SU-DHL-6 (cell line): Measurements from ENCODE around the gene ITIH4.

Source experiments
- H2AFZ ChIP-seq: fragments of 200-600 bp; sonication (generic); 2 replicates; pipeline ENCODE4 v1.6.1; 2014; ENCODE audit warnings: low read depth, mild to moderate bottlenecking, moderate library complexity, mixed read lengths, antibody characterized with exemption, low read length; ENCODE audit not compliant: severe bottlenecking
- H3F3A ChIP-seq: fragments of 200-600 bp; shearing (Covaris generic); 2 replicates; pipeline ENCODE4 v1.6.0; 2016; ENCODE audit warnings: antibody characterized with exemption, mild to moderate bottlenecking; ENCODE audit not compliant: insufficient read depth
- H3K27ac ChIP-seq: fragments of 200-600 bp; sonication (generic); 2 replicates; pipeline ENCODE4 v1.5.1; 2016; ENCODE audit warnings: low read depth, mild to moderate bottlenecking, low read length, moderate library complexity, mixed read lengths
- H3K27me3 ChIP-seq: fragments of 200-600 bp; sonication (generic), shearing (Covaris generic); 2 replicates; pipeline ENCODE4 v1.6.0; 2014; ENCODE audit warnings: mild to moderate bottlenecking, low read length
- H3K36me3 ChIP-seq: fragments of 200-600 bp; sonication (generic); 2 replicates; pipeline ENCODE4 v1.6.1; 2014; ENCODE audit warnings: mild to moderate bottlenecking, low read length, mixed read lengths
- H3K4me2 ChIP-seq: fragments of 300-600, 200-600 bp; shearing (Covaris generic), sonication (generic); 2 replicates; pipeline ENCODE4 v1.6.0; 2014; ENCODE audit warnings: low read length, low read depth, mild to moderate bottlenecking; ENCODE audit not compliant: poor library complexity, severe bottlenecking
- H3K4me3 ChIP-seq: fragments of 200-600 bp; sonication (generic); 2 replicates; pipeline ENCODE4 v1.5.1; 2014; ENCODE audit warnings: antibody characterized with exemption, low read length, mild to moderate bottlenecking, mixed read lengths; ENCODE audit not compliant: insufficient read depth, poor library complexity, severe bottlenecking
- H3K79me2 ChIP-seq: fragments of 200-600 bp; sonication (generic); 2 replicates; pipeline ENCODE4 v1.6.1; 2014; ENCODE audit warnings: mild to moderate bottlenecking, low read length, moderate library complexity; ENCODE audit not compliant: insufficient read depth
- H3K9ac ChIP-seq: fragments of 200-600 bp; sonication (generic); 2 replicates; pipeline ENCODE4 v1.7.0; 2014; ENCODE audit warnings: mild to moderate bottlenecking, low read length
- H3K9me2 ChIP-seq: fragments of 200-600 bp; sonication (generic); replicated peaks from 2 replicates; pipeline ENCODE4 v1.6.1; 2014; ENCODE audit warnings: low read length; ENCODE audit not compliant: insufficient read depth
- H3K9me3 ChIP-seq: fragments of 200-600 bp; sonication (generic); 2 replicates; pipeline ENCODE4 v1.6.1; 2014; ENCODE audit warnings: low read length, mixed read lengths; ENCODE audit not compliant: insufficient read depth
- H4K20me1 ChIP-seq: fragments of 200-600 bp; sonication (generic); 2 replicates; pipeline ENCODE4 v1.6.1; 2014; ENCODE audit warnings: low read depth, mild to moderate bottlenecking, antibody characterized with exemption, low read length, moderate library complexity, mixed read lengths
- EZH2phosphoT487 ChIP-seq: fragments of 200-600 bp; sonication (generic), shearing (Covaris generic); conservative IDR thresholded peaks from 2 replicates; pipeline ENCODE4 v1.6.1; 2018; ENCODE audit warnings: mild to moderate bottlenecking, antibody characterized with exemption, low read length, moderate library complexity, mixed read lengths
- TF ChIP-seq, protein P1 (sequence below): fragments of 200-600 bp; sonication (generic); IDR thresholded peaks from one replicate; pipeline ENCODE4 v1.5.1; 2017; ENCODE audit warnings: antibody characterized with exemption, mild to moderate bottlenecking, low read length, moderate library complexity; ENCODE audit not compliant: insufficient read depth, poor library complexity, severe bottlenecking

ITIH4 gene

DNA sequence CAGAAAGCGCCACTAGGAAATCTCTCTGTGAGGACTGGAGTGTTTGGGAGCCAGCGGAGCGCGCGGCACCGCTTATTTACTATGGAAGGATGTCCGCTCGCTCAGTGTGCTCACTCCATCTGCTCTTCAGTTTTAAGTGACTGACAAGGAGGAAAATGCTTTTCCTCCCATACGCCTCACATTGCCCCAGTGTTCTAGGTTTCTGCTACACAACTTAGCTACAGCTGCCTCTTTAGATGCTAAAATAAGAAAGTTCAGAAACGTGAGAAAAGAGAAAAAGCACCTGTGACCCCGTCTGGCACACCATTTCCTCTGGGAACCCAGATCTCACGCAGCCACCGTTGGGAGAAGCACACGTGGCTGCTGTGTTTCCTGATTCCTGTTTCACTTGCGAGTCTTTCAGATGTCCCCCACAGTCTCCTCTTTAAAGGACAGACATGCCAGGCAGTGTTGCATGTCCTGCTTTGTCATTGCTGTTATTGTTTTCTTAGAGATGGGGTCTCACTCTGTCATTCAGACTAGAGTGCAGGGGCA is 16.0 kb upstream of the ITIH4 start:
- Histone ChIP-seq H3K9me3 (no peaks in the 10 kb centered on the region), H3K27me3 (no peaks in the 10 kb centered on the region), H3K9me2 (no peaks in the 10 kb centered on the region), H3F3A (no peaks in the 10 kb centered on the region), H4K20me1 (no peaks in the 10 kb centered on the region), H2AFZ (no peak overlapping the region), H3K79me2 (no peaks in the 10 kb centered on the region), H3K36me3 (no peaks in the 10 kb centered on the region), H3K9ac (no peak overlapping the region), H3K4me2 (no peak overlapping the region), H3K4me3 (no peak overlapping the region), H3K27ac (no peak overlapping the region)
- TF ChIP-seq EZH2phosphoT487 = no peak
- TF ChIP-seq, protein P1, sequence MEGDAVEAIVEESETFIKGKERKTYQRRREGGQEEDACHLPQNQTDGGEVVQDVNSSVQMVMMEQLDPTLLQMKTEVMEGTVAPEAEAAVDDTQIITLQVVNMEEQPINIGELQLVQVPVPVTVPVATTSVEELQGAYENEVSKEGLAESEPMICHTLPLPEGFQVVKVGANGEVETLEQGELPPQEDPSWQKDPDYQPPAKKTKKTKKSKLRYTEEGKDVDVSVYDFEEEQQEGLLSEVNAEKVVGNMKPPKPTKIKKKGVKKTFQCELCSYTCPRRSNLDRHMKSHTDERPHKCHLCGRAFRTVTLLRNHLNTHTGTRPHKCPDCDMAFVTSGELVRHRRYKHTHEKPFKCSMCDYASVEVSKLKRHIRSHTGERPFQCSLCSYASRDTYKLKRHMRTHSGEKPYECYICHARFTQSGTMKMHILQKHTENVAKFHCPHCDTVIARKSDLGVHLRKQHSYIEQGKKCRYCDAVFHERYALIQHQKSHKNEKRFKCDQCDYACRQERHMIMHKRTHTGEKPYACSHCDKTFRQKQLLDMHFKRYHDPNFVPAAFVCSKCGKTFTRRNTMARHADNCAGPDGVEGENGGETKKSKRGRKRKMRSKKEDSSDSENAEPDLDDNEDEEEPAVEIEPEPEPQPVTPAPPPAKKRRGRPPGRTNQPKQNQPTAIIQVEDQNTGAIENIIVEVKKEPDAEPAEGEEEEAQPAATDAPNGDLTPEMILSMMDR = no peak

DNA sequence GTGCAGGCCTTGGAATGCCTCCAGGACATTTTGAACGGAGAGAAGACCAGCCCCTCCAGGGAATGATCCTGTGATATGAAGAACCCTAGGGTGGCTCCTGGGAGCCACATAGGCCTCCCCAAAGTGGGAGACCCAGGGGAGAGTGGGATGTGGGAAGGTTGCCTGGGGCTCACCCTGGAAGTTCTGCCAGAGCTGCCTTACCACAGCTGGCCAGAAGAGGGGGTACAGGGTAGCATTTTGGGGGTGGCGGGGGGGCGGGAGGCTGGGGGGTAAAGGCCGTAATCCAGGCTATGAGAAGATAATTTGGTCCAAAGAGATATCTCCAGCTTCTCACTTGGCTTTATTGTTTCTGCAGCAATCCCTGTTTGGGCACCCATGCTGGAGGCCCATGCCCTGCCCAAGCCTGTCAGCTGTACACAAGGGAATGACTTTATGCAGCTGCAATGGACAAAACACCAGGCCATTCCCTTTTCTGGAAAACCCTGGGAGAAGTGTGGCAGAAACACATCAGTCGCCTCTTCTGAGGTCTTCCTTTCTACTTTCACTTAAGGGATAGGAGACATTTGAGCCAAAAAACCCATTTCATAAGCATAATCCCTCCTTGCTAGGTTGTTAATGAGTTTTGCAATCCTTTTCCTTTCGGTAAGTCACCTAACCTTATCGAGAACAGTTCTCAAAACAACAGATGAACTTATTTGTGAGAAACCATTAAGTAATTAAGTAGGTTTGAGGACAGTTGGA is 15.4 kb upstream of the ITIH4 start:
- Histone ChIP-seq H3K27me3 (no peaks in the 10 kb centered on the region), H2AFZ (no peak overlapping the region), H3K4me2 (no peak overlapping the region), H3K27ac (no peak overlapping the region), H3K4me3 (no peak overlapping the region), H3K9ac (no peak overlapping the region), H3K9me2 (no peaks in the 10 kb centered on the region), H4K20me1 (no peaks in the 10 kb centered on the region), H3K79me2 (no peaks in the 10 kb centered on the region), H3K9me3 (no peaks in the 10 kb centered on the region), H3K36me3 (no peaks in the 10 kb centered on the region), H3F3A (no peaks in the 10 kb centered on the region)
- TF ChIP-seq, protein P1 = peak; percentile 69
- TF ChIP-seq EZH2phosphoT487 = no peak

DNA sequence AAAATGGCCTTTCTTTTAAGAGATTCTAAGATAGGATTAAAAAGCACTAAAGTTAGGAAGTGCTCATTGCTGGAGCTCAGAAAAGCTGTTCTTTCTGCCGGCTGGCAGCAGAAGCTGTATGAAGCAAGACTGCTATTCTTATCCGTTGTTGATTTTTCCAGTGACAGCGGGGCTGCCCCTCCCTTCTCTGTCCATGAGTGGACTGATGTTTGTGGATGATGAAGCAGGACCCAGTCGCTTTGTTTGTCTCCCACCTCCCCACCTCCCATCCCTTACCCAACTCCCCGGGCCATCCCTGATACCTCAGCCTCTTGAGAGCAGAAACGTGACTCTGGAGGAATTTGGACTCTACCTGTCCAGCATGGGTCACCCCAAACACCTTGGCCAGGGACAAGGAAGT is 14.7 kb upstream of the ITIH4 start:
- Histone ChIP-seq H3F3A (no peaks in the 10 kb centered on the region), H3K4me3 (no peak overlapping the region), H4K20me1 (no peaks in the 10 kb centered on the region), H2AFZ (no peak overlapping the region), H3K27ac (no peak overlapping the region), H3K9me2 (no peaks in the 10 kb centered on the region), H3K4me2 (no peak overlapping the region), H3K9ac (no peak overlapping the region), H3K36me3 (no peaks in the 10 kb centered on the region), H3K27me3 (no peaks in the 10 kb centered on the region), H3K9me3 (no peaks in the 10 kb centered on the region), H3K79me2 (no peaks in the 10 kb centered on the region)
- no peak for TF ChIP-seq EZH2phosphoT487
- TF ChIP-seq, protein P1 = no peak
